HepG2 (cell line): Measurements from ENCODE around the gene PCDHB14. TPM values are rescaled to one million over a fixed set of nuclear protein-coding genes. Genes with fewer than 3 reads are reported as not detected.

Experiments
- ATAC-seq: fragments of 200-7000 bp; cut with Tn5 transposase; 3 replicates; pipeline ENCODE4 v1.9.1; 2020; ENCODE audit warnings: mild to moderate bottlenecking, moderate library complexity
- BruUV-seq: library from RNA; stranded (reverse); fragments of 400-500 nt; replicated peaks from 2 replicates; lab custom pipeline; 2021; lab: Mats Ljungman, UMichigan
- CTCF ChIA-PET: fragments of 300-600 bp; formaldehyde crosslinking; extraction: SDS; loops from one replicate; lab custom pipeline; 2021; ENCODE audit warnings: low total read pairs, inconsistent platforms, low intra/inter-chr PET ratio; lab: Yijun Ruan, JAX
- POLR2A ChIA-PET: fragments of 350-600 bp; sonication (Branson Sonifier 250); formaldehyde crosslinking; loops from one replicate; lab custom pipeline; 2020; ENCODE audit warnings: antibody characterized with exemption, inconsistent platforms; lab: Yijun Ruan, JAX
- DNase-seq: peaks from one replicate; pipeline ENCODE4 v3.0.0-alpha.2; 2015; ENCODE audit warnings: low spot score
- FAIRE-seq: peaks from 3 replicates; lab custom pipeline; 2011; peaks lifted over from hg19 to GRCh38; lab: Jason Lieb, UNC
- H2AFZ ChIP-seq: one replicate; pipeline ENCODE4 v1.6.1; 2011; ENCODE audit warnings: low read length, inconsistent platforms
- H3K27ac ChIP-seq: fragments of 300-600 bp; 3 replicates; pipeline ENCODE4 v1.8.0; 2011; ENCODE audit warnings: mixed run types, mild to moderate bottlenecking, mixed read lengths, low read length, inconsistent platforms; ENCODE audit not compliant: insufficient read depth; ENCODE audit errors: extremely low read length
- H3K27me3 ChIP-seq, 2 experiments: fragments of 200-600 bp in 1 of 2; 2 replicates in 1 of 2; 3 replicates in 1 of 2; pipeline versions ENCODE4 v1.6.0 to v1.8.0; 2011; ENCODE audit warnings: low read length in 2 of 2, mild to moderate bottlenecking in 2 of 2, moderate library complexity in 2 of 2, inconsistent platforms in 1 of 2; ENCODE audit not compliant: insufficient read depth in 2 of 2, control insufficient read depth in 1 of 2
- H3K36me3 ChIP-seq, 2 experiments: fragments of 200-600 bp in 1 of 2; replicated peaks in 1 of 2; 2 replicates in 1 of 2; 3 replicates in 1 of 2; pipeline versions ENCODE4 v1.5.1 to v1.8.0; 2011; ENCODE audit warnings: low read length in 2 of 2, inconsistent platforms in 1 of 2; ENCODE audit not compliant: insufficient read depth in 2 of 2, control insufficient read depth in 1 of 2
- H3K4me1 ChIP-seq: 2 replicates; pipeline ENCODE4 v1.5.1; 2012; ENCODE audit warnings: low read length, inconsistent platforms; ENCODE audit not compliant: insufficient read depth
- H3K4me2 ChIP-seq: 2 replicates; pipeline ENCODE4 v1.6.0; 2011; ENCODE audit warnings: low read depth, low read length, inconsistent platforms
- H3K4me3 ChIP-seq, 3 experiments: fragments of 200-600 bp in 1 of 3; sonication (generic), shearing (Covaris generic) in 1 of 3; replicated peaks in 1 of 3; 2 replicates each; pipeline ENCODE4 v1.5.1; 2011 to 2016; ENCODE audit warnings: low read length in 3 of 3, inconsistent platforms in 2 of 3, low read depth in 2 of 3, mild to moderate bottlenecking in 2 of 3, control low read depth in 1 of 3, mixed read lengths in 1 of 3; ENCODE audit not compliant: insufficient read depth in 1 of 3
- H3K79me2 ChIP-seq: one replicate; pipeline ENCODE4 v1.6.1; 2011; ENCODE audit warnings: low read length, inconsistent platforms; ENCODE audit not compliant: insufficient read depth
- H3K9ac ChIP-seq: 2 replicates; pipeline ENCODE4 v1.6.0; 2011; ENCODE audit warnings: mild to moderate bottlenecking, low read depth, low read length, inconsistent platforms; ENCODE audit not compliant: insufficient read depth
- H3K9me3 ChIP-seq: 2 replicates; pipeline ENCODE4 v1.5.1; 2012; ENCODE audit warnings: mild to moderate bottlenecking, low read length
- H4K20me1 ChIP-seq: 2 replicates; pipeline ENCODE4 v1.6.0; 2011; ENCODE audit warnings: inconsistent platforms, mild to moderate bottlenecking, low read length, moderate library complexity; ENCODE audit not compliant: insufficient read depth
- CHD4 ChIP-seq: fragments of 200-600 bp; sonication (generic); IDR thresholded peaks from 2 replicates; pipeline ENCODE4 v1.7.0; 2017; ENCODE audit warnings: mild to moderate bottlenecking, low read length, borderline replicate concordance
- ETV6 ChIP-seq: sonication (generic); formaldehyde crosslinking; conservative IDR thresholded peaks from 2 replicates; pipeline ENCODE4 v1.4.0; 2020; ENCODE audit warnings: missing genetic modification reagents
- HIVEP1 ChIP-seq: sonication (generic); formaldehyde crosslinking; IDR thresholded peaks from 2 replicates; pipeline ENCODE4 v1.4.0; 2020; ENCODE audit warnings: mild to moderate bottlenecking, missing genetic modification reagents
- HMG20A ChIP-seq: IDR thresholded peaks from 2 replicates; pipeline ENCODE4 v1.6.1; 2016; ENCODE audit warnings: borderline replicate concordance
- NRL ChIP-seq: sonication (generic); formaldehyde crosslinking; IDR thresholded peaks from 2 replicates; pipeline ENCODE4 v1.5.0; 2020; ENCODE audit warnings: missing genetic modification reagents, mild to moderate bottlenecking, moderate library complexity, borderline replicate concordance
- PCBP1 ChIP-seq: fragments of 200-400 bp; formaldehyde crosslinking; IDR thresholded peaks from 2 replicates; pipeline ENCODE4 v1.6.1; 2017; ENCODE audit warnings: mild to moderate bottlenecking, low read depth, low read length, borderline replicate concordance
- RBM39 ChIP-seq: fragments of 200-400 bp; formaldehyde crosslinking; IDR thresholded peaks from one replicate; pipeline ENCODE4 v1.6.1; 2018; ENCODE audit warnings: antibody characterized with exemption, mild to moderate bottlenecking, low read depth, low read length; ENCODE audit not compliant: poor library complexity, severe bottlenecking
- SAP130 ChIP-seq: IDR thresholded peaks from 2 replicates; pipeline ENCODE4 v1.6.1; 2016; ENCODE audit warnings: low read depth
- SMAD1 ChIP-seq: sonication (generic); formaldehyde crosslinking; IDR thresholded peaks from 2 replicates; pipeline ENCODE4 v1.4.0; 2020; ENCODE audit warnings: missing genetic modification reagents, low read depth, mild to moderate bottlenecking, borderline replicate concordance
- ZNF274 ChIP-seq: sonication (generic); formaldehyde crosslinking; IDR thresholded peaks from 2 replicates; pipeline ENCODE4 v1.5.1; 2020; ENCODE audit warnings: mild to moderate bottlenecking, missing genetic modification reagents
- ZNF7 ChIP-seq: IDR thresholded peaks from 2 replicates; pipeline ENCODE4 v1.6.1; 2016; ENCODE audit warnings: missing biosample characterization, missing genetic modification reagents
- ZSCAN30 ChIP-seq: sonication (generic); formaldehyde crosslinking; IDR thresholded peaks from 2 replicates; pipeline ENCODE4 v1.5.0; 2020; ENCODE audit warnings: mild to moderate bottlenecking, missing genetic modification reagents
- WGBS: methylation state at CpG from one replicate; pipeline ENCODE4 v1.1.6; 2017; ENCODE audit warnings: low lambda C conversion rate; 5-methylcytosine and 5-hydroxymethylcytosine counted together
- in situ Hi-C: cut with HindIII; loops from 2 replicates; pipeline ENCODE4 v1.10.0; 2017; ENCODE audit warnings: low pct_unique_long_range_greater_than_20kb; ENCODE audit not compliant: extremely low pct_ligation_motif_present
- intact Hi-C: fragments of 100-400 bp; cut with micrococcal nuclease; formaldehyde crosslinking; loops from one replicate; pipeline ENCODE4 v1.10.0; 2022; ENCODE audit not compliant: unreplicated experiment
- polyA plus RNA-seq, 8 experiments: library from polyadenylated mRNA; depleted of rRNA in 3 of 8; stranded (reverse) in 7 of 8; unstranded in 1 of 8; fragments of >200 nt; fragmentation: Illumina TruSeq in 4 of 8; extraction: Trizol in 4 of 8; gene quantifications; 2 replicates each; pipeline versions ENCODE4 v1.2.1 to v1.2.3, GENCODE V29; 2011 to 2016; ENCODE audit warnings: low read depth in 4 of 8, missing spikeins in 1 of 8, mixed read lengths in 1 of 8; ENCODE audit not compliant: insufficient read depth in 1 of 8
- total RNA-seq, 5 experiments: library from RNA; depleted of rRNA; stranded (reverse); fragments of >200 nt; fragmentation: Illumina TruSeq; extraction: Trizol; gene quantifications; 2 replicates each; pipeline ENCODE4 v1.2.3, GENCODE V29; 2016; ENCODE audit warnings: low read depth in 1 of 5
- TF ChIP-seq, protein P1 (sequence below): sonication (generic); formaldehyde crosslinking; IDR thresholded peaks from 2 replicates; pipeline ENCODE4 v1.5.0; 2020; ENCODE audit warnings: mild to moderate bottlenecking, missing genetic modification reagents
- TF ChIP-seq, protein P2 (sequence below), 2 experiments: fragments of 450-650 bp in 1 of 2; sonication (generic) in 1 of 2; formaldehyde crosslinking; IDR thresholded peaks; 2 replicates each; pipeline versions ENCODE4 v1.5.0 to v1.8.0; 2020 to 2022; ENCODE audit warnings: mild to moderate bottlenecking in 1 of 2, missing genetic modification reagents in 1 of 2

PCDHB14 gene
- total and polyA plus RNA-seq, 2 of the 13 experiments (the other 11 are each of a cell fraction or from before 2014, with no cell fraction given), result 0.37 to 0.40 TPM

DNA sequence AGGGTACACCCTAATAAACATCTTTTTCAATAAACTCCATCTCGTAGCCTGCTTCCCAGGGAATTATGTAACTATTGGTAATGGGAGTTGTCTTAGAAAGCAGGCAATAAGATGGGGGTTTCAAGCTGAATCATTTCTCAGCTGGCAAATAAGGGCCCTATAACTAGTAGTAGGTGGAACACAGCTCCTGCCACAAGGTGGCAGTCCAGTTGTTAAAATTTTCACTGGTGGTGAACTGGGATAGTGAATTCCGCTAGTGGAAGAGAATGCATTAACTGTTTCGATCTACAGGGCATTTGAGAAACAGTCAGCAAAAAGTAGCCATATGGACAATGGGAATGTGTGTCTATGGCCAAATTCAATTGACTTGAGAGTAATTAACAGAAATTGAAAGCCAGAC, 49.8 kb downstream of the PCDHB14 start:
- Histone ChIP-seq H3K79me2 (no peaks in the 10 kb centered on the region), H3K4me1 (no peaks in the 10 kb centered on the region), H3K9ac (no peak overlapping the region), H3K27me3 (no peaks in the 10 kb centered on the region), H3K27ac (no peak overlapping the region), H2AFZ (no peak overlapping the region), H3K4me3 (no peak overlapping the region), H3K36me3 (no peaks in the 10 kb centered on the region), H3K9me3 (peaks cover 92% of the 10 kb centered on the region), H4K20me1 (no peaks in the 10 kb centered on the region), H3K4me2 (no peak overlapping the region)
- FAIRE-seq (no peak), ATAC-seq (no peak), DNase-seq (no peak)
- WGBS, result 0% methylated on average over 3 of the region's 3 CpGs
- no TSS peak for BruUV-seq
- ChIA-PET CTCF (no interaction called here), POLR2A (no interaction called here)
- in situ Hi-C loops (loop anchor here (25.0 kb wide), 1 partner anchor 511 kb away; no protein-coding TSS in a partner anchor), intact Hi-C loops (no loop called here)
- TF ChIP-seq CHD4 (no peak), SMAD1 (CRISPR knock-in tag) (no peak), ZSCAN30 (CRISPR knock-in tag) (no peak), HIVEP1 (CRISPR knock-in tag) (no peak), SAP130 (no peak), ETV6 (CRISPR knock-in tag) (no peak), RBM39 (no peak), ZNF7 (CRISPR knock-in tag) (no peak), ZNF274 (CRISPR knock-in tag) (no peak), PCBP1 (no peak), NRL (no peak), HMG20A (CRISPR knock-in tag) (no peak)
- TF ChIP-seq, protein P1, sequence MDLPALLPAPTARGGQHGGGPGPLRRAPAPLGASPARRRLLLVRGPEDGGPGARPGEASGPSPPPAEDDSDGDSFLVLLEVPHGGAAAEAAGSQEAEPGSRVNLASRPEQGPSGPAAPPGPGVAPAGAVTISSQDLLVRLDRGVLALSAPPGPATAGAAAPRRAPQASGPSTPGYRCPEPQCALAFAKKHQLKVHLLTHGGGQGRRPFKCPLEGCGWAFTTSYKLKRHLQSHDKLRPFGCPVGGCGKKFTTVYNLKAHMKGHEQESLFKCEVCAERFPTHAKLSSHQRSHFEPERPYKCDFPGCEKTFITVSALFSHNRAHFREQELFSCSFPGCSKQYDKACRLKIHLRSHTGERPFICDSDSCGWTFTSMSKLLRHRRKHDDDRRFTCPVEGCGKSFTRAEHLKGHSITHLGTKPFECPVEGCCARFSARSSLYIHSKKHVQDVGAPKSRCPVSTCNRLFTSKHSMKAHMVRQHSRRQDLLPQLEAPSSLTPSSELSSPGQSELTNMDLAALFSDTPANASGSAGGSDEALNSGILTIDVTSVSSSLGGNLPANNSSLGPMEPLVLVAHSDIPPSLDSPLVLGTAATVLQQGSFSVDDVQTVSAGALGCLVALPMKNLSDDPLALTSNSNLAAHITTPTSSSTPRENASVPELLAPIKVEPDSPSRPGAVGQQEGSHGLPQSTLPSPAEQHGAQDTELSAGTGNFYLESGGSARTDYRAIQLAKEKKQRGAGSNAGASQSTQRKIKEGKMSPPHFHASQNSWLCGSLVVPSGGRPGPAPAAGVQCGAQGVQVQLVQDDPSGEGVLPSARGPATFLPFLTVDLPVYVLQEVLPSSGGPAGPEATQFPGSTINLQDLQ (CRISPR knock-in tag), result no peak
- TF ChIP-seq, protein P2, sequence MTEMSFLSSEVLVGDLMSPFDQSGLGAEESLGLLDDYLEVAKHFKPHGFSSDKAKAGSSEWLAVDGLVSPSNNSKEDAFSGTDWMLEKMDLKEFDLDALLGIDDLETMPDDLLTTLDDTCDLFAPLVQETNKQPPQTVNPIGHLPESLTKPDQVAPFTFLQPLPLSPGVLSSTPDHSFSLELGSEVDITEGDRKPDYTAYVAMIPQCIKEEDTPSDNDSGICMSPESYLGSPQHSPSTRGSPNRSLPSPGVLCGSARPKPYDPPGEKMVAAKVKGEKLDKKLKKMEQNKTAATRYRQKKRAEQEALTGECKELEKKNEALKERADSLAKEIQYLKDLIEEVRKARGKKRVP (CRISPR knock-in tag; IDR thresholded peaks at IDR 0.05), result no peak

Other genes starting within 250 kb of the PCDHB14 start
Only the 30 nearest of the 36 such genes appear.
- not detected in 2 replicates for gene PCDHB1, start 172.0 kb upstream of the PCDHB14 start, total RNA-seq (2016; rRNA removed; fragmentation: Illumina TruSeq; extraction: Trizol)
- gene PCDHB1, start 172.0 kb upstream of the PCDHB14 start, polyA plus RNA-seq (2011; rRNA removed), result not detected in 2 replicates
- 3.6 and 7.1 TPM in 2 replicates for gene PCDHB2, start 128.7 kb upstream of the PCDHB14 start, total RNA-seq (2016; rRNA removed; fragmentation: Illumina TruSeq; extraction: Trizol)
- gene PCDHB2, start 128.7 kb upstream of the PCDHB14 start, polyA plus RNA-seq (2011; rRNA removed), result 7.5 and 8.1 TPM in 2 replicates
- gene PCDHB3, start 122.9 kb upstream of the PCDHB14 start, total RNA-seq (2016; rRNA removed; fragmentation: Illumina TruSeq; extraction: Trizol), result 0.27 and 0.29 TPM in 2 replicates
- 0.25 and 0.31 TPM in 2 replicates for gene PCDHB3, start 122.9 kb upstream of the PCDHB14 start, polyA plus RNA-seq (2011; rRNA removed)
- 0.13 TPM in 1 of 2 replicates, not detected in the other for gene PCDHB4, start 101.5 kb upstream of the PCDHB14 start, total RNA-seq (2016; rRNA removed; fragmentation: Illumina TruSeq; extraction: Trizol)
- 0.08 and 0.13 TPM in 2 replicates for gene PCDHB4, start 101.5 kb upstream of the PCDHB14 start, polyA plus RNA-seq (2011; rRNA removed)
- gene PCDHB5, start 88.1 kb upstream of the PCDHB14 start, total RNA-seq (2016; rRNA removed; fragmentation: Illumina TruSeq; extraction: Trizol), result 0.07 TPM in 1 of 2 replicates, not detected in the other
- 0.03 and 0.08 TPM in 2 replicates for gene PCDHB5, start 88.1 kb upstream of the PCDHB14 start, polyA plus RNA-seq (2011; rRNA removed)
- gene PCDHB6, start 73.3 kb upstream of the PCDHB14 start, total RNA-seq (2016; rRNA removed; fragmentation: Illumina TruSeq; extraction: Trizol), result 0.04 TPM in 1 of 2 replicates, not detected in the other
- gene PCDHB6, start 73.3 kb upstream of the PCDHB14 start, polyA plus RNA-seq (2011; rRNA removed), result 0.01 TPM in 1 of 2 replicates, not detected in the other
- 0.02 TPM in 1 of 2 replicates, not detected in the other for gene PCDHB7, start 50.7 kb upstream of the PCDHB14 start, total RNA-seq (2016; rRNA removed; fragmentation: Illumina TruSeq; extraction: Trizol)
- 0.03 TPM in 1 of 2 replicates, not detected in the other for gene PCDHB7, start 50.7 kb upstream of the PCDHB14 start, polyA plus RNA-seq (2011; rRNA removed)
- gene PCDHB8, start 45.6 kb upstream of the PCDHB14 start, total RNA-seq (2016; rRNA removed; fragmentation: Illumina TruSeq; extraction: Trizol), result 0.34 and 0.82 TPM in 2 replicates
- 0.26 and 0.33 TPM in 2 replicates for gene PCDHB8, start 45.6 kb upstream of the PCDHB14 start, polyA plus RNA-seq (2011; rRNA removed)
- gene PCDHB16, start 41.0 kb upstream of the PCDHB14 start, total RNA-seq (2016; rRNA removed; fragmentation: Illumina TruSeq; extraction: Trizol), result 0.41 and 0.60 TPM in 2 replicates
- 0.66 and 0.89 TPM in 2 replicates for gene PCDHB16, start 41.0 kb upstream of the PCDHB14 start, polyA plus RNA-seq (2011; rRNA removed)
- gene PCDHB9, start 36.2 kb upstream of the PCDHB14 start, total RNA-seq (2016; rRNA removed; fragmentation: Illumina TruSeq; extraction: Trizol), result 0.18 TPM in 1 of 2 replicates, not detected in the other
- 0.17 and 0.33 TPM in 2 replicates for gene PCDHB9, start 36.2 kb upstream of the PCDHB14 start, polyA plus RNA-seq (2011; rRNA removed)
- not detected in 2 replicates for gene PCDHB10, start 31.0 kb upstream of the PCDHB14 start, total RNA-seq (2016; rRNA removed; fragmentation: Illumina TruSeq; extraction: Trizol)
- 0.05 and 0.09 TPM in 2 replicates for gene PCDHB10, start 31.0 kb upstream of the PCDHB14 start, polyA plus RNA-seq (2011; rRNA removed)
- 0.07 TPM in 1 of 2 replicates, not detected in the other for gene PCDHB11, start 23.7 kb upstream of the PCDHB14 start, total RNA-seq (2016; rRNA removed; fragmentation: Illumina TruSeq; extraction: Trizol)
- gene PCDHB11, start 23.7 kb upstream of the PCDHB14 start, polyA plus RNA-seq (2011; rRNA removed), result not detected in 2 replicates
- 0.04 TPM in 1 of 2 replicates, not detected in the other for gene PCDHB12, start 14.6 kb upstream of the PCDHB14 start, total RNA-seq (2016; rRNA removed; fragmentation: Illumina TruSeq; extraction: Trizol)
- 0.03 TPM in 2 replicates for gene PCDHB12, start 14.6 kb upstream of the PCDHB14 start, polyA plus RNA-seq (2011; rRNA removed)
- gene PCDHB13, start 9.4 kb upstream of the PCDHB14 start, total RNA-seq (2016; rRNA removed; fragmentation: Illumina TruSeq; extraction: Trizol), result 0.52 and 0.80 TPM in 2 replicates
- gene PCDHB13, start 9.4 kb upstream of the PCDHB14 start, polyA plus RNA-seq (2011; rRNA removed), result 0.57 and 0.63 TPM in 2 replicates
- gene PCDHB15, start 22.1 kb downstream of the PCDHB14 start, total RNA-seq (2016; rRNA removed; fragmentation: Illumina TruSeq; extraction: Trizol), result 0.22 and 0.27 TPM in 2 replicates
- 0.26 and 0.48 TPM in 2 replicates for gene PCDHB15, start 22.1 kb downstream of the PCDHB14 start, polyA plus RNA-seq (2011; rRNA removed)
- gene SLC25A2, start 80.7 kb downstream of the PCDHB14 start, total RNA-seq (2016; rRNA removed; fragmentation: Illumina TruSeq; extraction: Trizol), result 0.13 TPM in 1 of 2 replicates, not detected in the other
- not detected in 2 replicates for gene SLC25A2, start 80.7 kb downstream of the PCDHB14 start, polyA plus RNA-seq (2011; rRNA removed)
- gene TAF7, start 97.4 kb downstream of the PCDHB14 start, total RNA-seq (2016; rRNA removed; fragmentation: Illumina TruSeq; extraction: Trizol), result 61.5 and 96.6 TPM in 2 replicates
- 36.5 and 41.6 TPM in 2 replicates for gene TAF7, start 97.4 kb downstream of the PCDHB14 start, polyA plus RNA-seq (2011; rRNA removed)
- gene PCDHGA1, start 107.2 kb downstream of the PCDHB14 start, total RNA-seq (2016; rRNA removed; fragmentation: Illumina TruSeq; extraction: Trizol), result 0.04 and 0.31 TPM in 2 replicates
- gene PCDHGA1, start 107.2 kb downstream of the PCDHB14 start, polyA plus RNA-seq (2011; rRNA removed), result 0.40 TPM in 2 replicates
- gene PCDHGA2, start 115.4 kb downstream of the PCDHB14 start, total RNA-seq (2016; rRNA removed; fragmentation: Illumina TruSeq; extraction: Trizol), result 0.04 TPM in 1 of 2 replicates, not detected in the other
- gene PCDHGA2, start 115.4 kb downstream of the PCDHB14 start, polyA plus RNA-seq (2011; rRNA removed), result 0.09 and 0.11 TPM in 2 replicates
- not detected in 2 replicates for gene PCDHGA3, start 120.5 kb downstream of the PCDHB14 start, total RNA-seq (2016; rRNA removed; fragmentation: Illumina TruSeq; extraction: Trizol)
- 0.03 and 0.05 TPM in 2 replicates for gene PCDHGA3, start 120.5 kb downstream of the PCDHB14 start, polyA plus RNA-seq (2011; rRNA removed)
- 0.95 and 2.6 TPM in 2 replicates for gene PCDHGB1, start 126.8 kb downstream of the PCDHB14 start, total RNA-seq (2016; rRNA removed; fragmentation: Illumina TruSeq; extraction: Trizol)
- gene PCDHGB1, start 126.8 kb downstream of the PCDHB14 start, polyA plus RNA-seq (2011; rRNA removed), result 0.95 and 1.0 TPM in 2 replicates
- 0.15 and 0.58 TPM in 2 replicates for gene PCDHGA4, start 131.7 kb downstream of the PCDHB14 start, total RNA-seq (2016; rRNA removed; fragmentation: Illumina TruSeq; extraction: Trizol)
- gene PCDHGA4, start 131.7 kb downstream of the PCDHB14 start, polyA plus RNA-seq (2011; rRNA removed), result 0.39 and 0.49 TPM in 2 replicates
- gene PCDHGB2, start 136.7 kb downstream of the PCDHB14 start, total RNA-seq (2016; rRNA removed; fragmentation: Illumina TruSeq; extraction: Trizol), result 0.64 and 0.77 TPM in 2 replicates
- gene PCDHGB2, start 136.7 kb downstream of the PCDHB14 start, polyA plus RNA-seq (2011; rRNA removed), result 0.80 and 0.82 TPM in 2 replicates
- gene PCDHGA5, start 140.8 kb downstream of the PCDHB14 start, total RNA-seq (2016; rRNA removed; fragmentation: Illumina TruSeq; extraction: Trizol), result 0.11 and 0.27 TPM in 2 replicates
- 0.32 and 0.40 TPM in 2 replicates for gene PCDHGA5, start 140.8 kb downstream of the PCDHB14 start, polyA plus RNA-seq (2011; rRNA removed)
- gene PCDHGB3, start 146.9 kb downstream of the PCDHB14 start, total RNA-seq (2016; rRNA removed; fragmentation: Illumina TruSeq; extraction: Trizol), result 0.13 and 0.40 TPM in 2 replicates
- gene PCDHGB3, start 146.9 kb downstream of the PCDHB14 start, polyA plus RNA-seq (2011; rRNA removed), result 0.44 and 0.67 TPM in 2 replicates
- 0.13 and 0.33 TPM in 2 replicates for gene PCDHGA6, start 150.5 kb downstream of the PCDHB14 start, total RNA-seq (2016; rRNA removed; fragmentation: Illumina TruSeq; extraction: Trizol)
- gene PCDHGA6, start 150.5 kb downstream of the PCDHB14 start, polyA plus RNA-seq (2011; rRNA removed), result 0.51 and 0.54 TPM in 2 replicates
- 0.17 and 0.31 TPM in 2 replicates for gene PCDHGA7, start 159.4 kb downstream of the PCDHB14 start, total RNA-seq (2016; rRNA removed; fragmentation: Illumina TruSeq; extraction: Trizol)
- gene PCDHGA7, start 159.4 kb downstream of the PCDHB14 start, polyA plus RNA-seq (2011; rRNA removed), result 0.11 and 0.13 TPM in 2 replicates
- 1.7 and 3.3 TPM in 2 replicates for gene PCDHGB4, start 164.4 kb downstream of the PCDHB14 start, total RNA-seq (2016; rRNA removed; fragmentation: Illumina TruSeq; extraction: Trizol)
- 1.7 and 2.1 TPM in 2 replicates for gene PCDHGB4, start 164.4 kb downstream of the PCDHB14 start, polyA plus RNA-seq (2011; rRNA removed)
- gene PCDHGA8, start 169.3 kb downstream of the PCDHB14 start, total RNA-seq (2016; rRNA removed; fragmentation: Illumina TruSeq; extraction: Trizol), result 0.08 and 0.29 TPM in 2 replicates
- gene PCDHGA8, start 169.3 kb downstream of the PCDHB14 start, polyA plus RNA-seq (2011; rRNA removed), result 0.04 and 0.05 TPM in 2 replicates
- 0.44 TPM in 1 of 2 replicates, not detected in the other for gene PCDHGB5, start 174.6 kb downstream of the PCDHB14 start, total RNA-seq (2016; rRNA removed; fragmentation: Illumina TruSeq; extraction: Trizol)
- 0.08 and 0.13 TPM in 2 replicates for gene PCDHGB5, start 174.6 kb downstream of the PCDHB14 start, polyA plus RNA-seq (2011; rRNA removed)